Measurements from ENCODE around the gene C2orf49. TPM values are rescaled to one million over a fixed set of nuclear protein-coding genes. Genes with fewer than 3 reads are reported as not detected.

The C2orf49 gene
- total and polyA plus RNA-seq, 2 of the 8 experiments (the other 6 are each of a cell fraction or from before 2014, with no cell fraction given) = 5.6 to 19.9 TPM

- Histone ChIP-seq H2BK5ac (ENCODE audit: low read depth, low read length) (no peak overlapping the region), H3K56ac (replicated peaks; ENCODE audit: insufficient read length, low read depth, low read length) (no peak overlapping the region), H2BK20ac (ENCODE audit: low read length) (no peak overlapping the region), H3K36me3 (ENCODE audit: control insufficient read depth in 2 of 4, insufficient read depth in 4 of 4, low read length in 3 of 4) (no peaks in the 10 kb centered on the region), H2BK15ac (ENCODE audit: low read length) (no peak overlapping the region), H3K23ac (ENCODE audit: insufficient read length) (no peak overlapping the region), H3K14ac (ENCODE audit: insufficient read length) (no peak overlapping the region), H3K9me3 (ENCODE audit: insufficient read depth in 2 of 2, low read depth in 1 of 2, low read length in 1 of 2) (no peaks in the 10 kb centered on the region), H3K4me2 (ENCODE audit: insufficient read depth in 1 of 2, low read depth in 2 of 2, low read length in 2 of 2) (no peak overlapping the region), H3K4me1 (replicated peaks in 1 of 4; ENCODE audit: control insufficient read depth in 3 of 4, insufficient read depth in 4 of 4, low read length in 3 of 4) (peaks cover 0 to 10% (median 5%) of the 10 kb centered on the region in 4 experiments; a peak in 3 of 7 replicates), H3K4ac (replicated peaks; ENCODE audit: insufficient read length, low read depth, low read length) (no peak overlapping the region), H3K79me2 (ENCODE audit: control insufficient read depth in 1 of 2, insufficient read depth in 2 of 2, low read length in 2 of 2) (peaks cover 6 to 80% of the 10 kb centered on the region in 2 experiments; a peak in 3 of 4 replicates), H3K9ac (replicated peaks in 1 of 4; ENCODE audit: extremely low read depth in 1 of 4, low read depth in 3 of 4, low read length in 3 of 4) (no peak overlapping the region), H2BK120ac (replicated peaks; ENCODE audit: low read depth, low read length) (no peak overlapping the region), H4K8ac (ENCODE audit: extremely low read depth, insufficient read depth, low read length) (no peak overlapping the region), H3K27me3 (replicated peaks in 1 of 4; ENCODE audit: control insufficient read depth in 3 of 4, extremely low read depth in 1 of 4, insufficient read depth in 3 of 4, low read length in 3 of 4) (no peaks in the 10 kb centered on the region), H4K5ac (ENCODE audit: insufficient read length, low read depth, low read length) (no peak overlapping the region), H3K23me2 (ENCODE audit: low read depth, low read length) (no peaks in the 10 kb centered on the region), H3K27ac (ENCODE audit: low read depth, low read length) (no peak overlapping the region), H4K91ac (replicated peaks; ENCODE audit: insufficient read length, low read length) (no peak overlapping the region), H2AK5ac (ENCODE audit: low read depth, low read length) (no peak overlapping the region), H2BK12ac (ENCODE audit: low read depth, low read length) (no peak overlapping the region), H3K4me3 (ENCODE audit: extremely low read depth in 1 of 4, insufficient read depth in 2 of 4, low read depth in 3 of 4, low read length in 4 of 4) (no peak overlapping the region), H4K20me1 (replicated peaks in 1 of 2; ENCODE audit: control insufficient read depth in 1 of 2, insufficient read depth in 2 of 2, low read length in 2 of 2) (peaks cover 0 to 7% of the 10 kb centered on the region in 2 experiments), H3K79me1 (ENCODE audit: low read depth, low read length) (peaks cover 19% of the 10 kb centered on the region), H3K18ac (ENCODE audit: extremely low read depth, low read length) (no peak overlapping the region), H2AFZ (ENCODE audit: low read length) (no peak overlapping the region)
- DNase-seq (ENCODE audit: low read depth in 1 of 2, low spot score in 2 of 2) (no peak), FAIRE-seq (no peak)
- CTCF ChIA-PET (ENCODE audit: partially characterized antibody) = interaction anchor here (1.0 to 1.7 kb wide), 4 partner anchors 23 to 78 kb away, joined by 3 to 5 read pairs (median 4); no protein-coding TSS in a partner anchor
- 90% methylated on average over 3 of the region's 3 CpGs; no CpG with 5 or more reads in 1 of the 2 experiments for WGBS, 2 experiments (ENCODE audit: extremely low coverage in 1 of 2, insufficient coverage in 1 of 2, insufficient read length in 1 of 2, insufficient replicate concordance in 2 of 2, low coverage in 1 of 2, low lambda C conversion rate in 2 of 2, missing lambda C conversion rate in 1 of 2)
- POLR2A ChIA-PET (ENCODE audit: partially characterized antibody) = interaction anchor here (1.0 to 1.5 kb wide), 4 partner anchors 8 to 15 kb away, joined by 3 to 4 read pairs (median 3); partner anchors contain the start of genes C2orf49 and TGFBRAP1
- no peak for TF ChIP-seq RNF2 (IDR thresholded peaks at IDR 0.05; ENCODE audit: borderline replicate concordance, low read depth, low read length, missing control alignments, poor library complexity, severe bottlenecking)
- no peak for TF ChIP-seq GABPA (IDR thresholded peaks at IDR 0.05; ENCODE audit: borderline replicate concordance, insufficient read depth, low read length)
- TF ChIP-seq CEBPB (IDR thresholded peaks at IDR 0.05; ENCODE audit: low read depth, low read length) = no peak
Measured at GRCh38 chr2:105321875-105322646, 15.3 kb upstream of the C2orf49 start.

Data from H1 (cell line).